Kidney capillary endothelial cell (primary cell): ENCODE measurements around the gene VSTM2A.
"Not testable (repeated sequence)": the region's sequence is repeated elsewhere in the genome, so short reads cannot be mapped to it uniquely, and the experiment has no call there.

Experiments used
- DNase-seq: peaks from one replicate; pipeline ENCODE4 v3.0.0-alpha.2; 2018; ENCODE audit warnings: low spot score

The VSTM2A gene, protein sequence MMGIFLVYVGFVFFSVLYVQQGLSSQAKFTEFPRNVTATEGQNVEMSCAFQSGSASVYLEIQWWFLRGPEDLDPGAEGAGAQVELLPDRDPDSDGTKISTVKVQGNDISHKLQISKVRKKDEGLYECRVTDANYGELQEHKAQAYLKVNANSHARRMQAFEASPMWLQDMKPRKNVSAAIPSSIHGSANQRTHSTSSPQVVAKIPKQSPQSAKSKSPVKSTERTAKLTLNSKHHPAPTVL

DNA sequence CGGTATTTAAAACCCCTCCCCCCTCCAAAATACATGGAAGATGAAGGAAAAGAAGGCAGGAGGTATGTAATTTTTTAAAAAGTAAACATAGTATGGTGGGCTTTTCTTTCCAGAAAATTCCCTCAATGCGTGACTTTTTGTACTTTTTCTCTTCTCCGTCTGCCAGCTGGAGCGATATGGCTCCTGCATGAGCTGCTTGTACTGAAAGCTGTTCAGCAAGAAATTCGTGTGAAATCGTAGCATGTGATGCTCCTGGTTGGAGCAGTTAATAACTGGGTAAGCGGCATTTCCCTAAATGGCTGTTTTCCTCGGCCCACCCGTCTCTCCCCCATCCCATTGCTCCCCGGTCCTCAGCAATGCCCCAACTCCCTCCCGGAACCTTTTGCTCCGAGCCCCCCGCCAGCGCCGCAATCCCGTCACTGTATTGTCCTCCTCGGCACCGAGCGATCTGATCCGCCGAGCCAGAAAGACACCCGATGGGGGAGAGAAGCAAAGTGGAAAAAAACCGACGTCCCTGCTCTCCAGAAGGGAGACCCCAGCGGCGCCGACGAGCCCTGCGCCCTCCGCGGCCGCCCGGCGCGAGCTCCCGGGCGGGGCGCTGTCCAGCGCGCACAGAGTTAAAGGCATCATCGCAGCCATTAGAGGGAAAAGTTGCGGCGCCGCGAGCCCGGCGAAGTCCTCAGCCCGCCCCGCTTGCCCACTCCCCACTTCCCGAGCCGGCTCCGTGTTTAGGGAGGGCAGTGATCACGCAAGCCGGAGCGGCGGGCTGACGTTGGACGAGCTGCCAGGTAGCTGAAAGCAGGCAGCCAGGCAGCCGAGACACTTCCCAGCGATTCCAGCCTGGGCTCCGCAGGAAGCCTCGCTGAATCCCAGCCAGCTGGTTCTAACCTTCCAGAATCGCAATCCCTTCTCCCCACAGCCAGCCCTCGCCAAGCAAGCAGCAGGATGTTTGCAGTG, at the start of gene VSTM2A:
VSTM2A (plus strand) TSS at position 707 of the 957 bp plus-strand sequence. CDS start 356 bp downstream, outside the sequence.
- no peak for DNase-seq

GRCh38 chr7:54504531-54504930, 37.6 kb upstream of the VSTM2A start:
- not testable (repeated sequence) for DNase-seq

DNA sequence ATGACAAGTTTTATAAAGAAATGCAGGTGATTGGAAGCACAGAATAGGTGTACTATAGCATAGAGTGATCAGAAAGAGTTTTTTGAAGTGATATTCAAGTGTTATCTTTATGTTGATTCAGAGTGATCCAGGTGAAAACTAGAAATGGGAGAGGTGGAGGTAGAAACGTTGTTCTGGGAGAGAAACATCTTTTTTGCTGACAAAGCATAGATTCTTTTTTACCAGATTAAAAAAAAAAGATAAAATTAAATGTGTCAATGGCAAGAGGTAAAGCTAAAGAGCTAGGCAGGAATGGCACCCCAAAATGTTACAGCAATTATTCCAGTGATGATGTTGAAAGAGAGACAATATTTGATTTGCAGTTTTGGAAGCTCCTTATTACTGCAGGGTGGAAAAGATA, 12.6 kb upstream of the VSTM2A start:
- no peak for DNase-seq

- DNase-seq: no peak
Measured at GRCh38 chr7:54538122-54538521, 4.1 kb upstream of the VSTM2A start.

DNA sequence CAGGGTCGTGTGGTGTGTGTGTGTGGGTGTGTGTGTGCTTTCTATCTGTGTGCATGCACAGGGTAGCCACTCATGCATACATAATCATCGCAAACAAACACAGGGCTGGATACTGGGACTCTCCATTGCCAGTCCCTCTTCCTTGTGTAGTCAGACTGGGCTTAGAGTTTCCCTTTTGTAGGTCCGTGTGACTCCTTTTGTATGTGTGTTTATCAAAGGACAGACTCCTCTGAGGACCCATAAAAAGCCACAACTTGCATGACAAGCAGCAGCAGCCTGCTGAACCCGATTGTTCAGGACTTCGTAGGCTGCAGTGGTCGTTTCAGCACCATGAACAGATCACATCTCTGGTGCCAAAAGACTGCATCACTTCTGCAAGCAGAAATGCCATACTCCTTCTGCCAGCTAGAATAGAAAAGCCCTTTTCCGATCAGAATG, 895 bp downstream of the VSTM2A start:
- no peak for DNase-seq

- no peak for DNase-seq
Measured at GRCh38 chr7:54544149-54544526, 2.0 kb downstream of the VSTM2A start.

GRCh38 chr7:54544527-54545240, 2.5 kb downstream of the VSTM2A start:
- no peak for DNase-seq

DNA sequence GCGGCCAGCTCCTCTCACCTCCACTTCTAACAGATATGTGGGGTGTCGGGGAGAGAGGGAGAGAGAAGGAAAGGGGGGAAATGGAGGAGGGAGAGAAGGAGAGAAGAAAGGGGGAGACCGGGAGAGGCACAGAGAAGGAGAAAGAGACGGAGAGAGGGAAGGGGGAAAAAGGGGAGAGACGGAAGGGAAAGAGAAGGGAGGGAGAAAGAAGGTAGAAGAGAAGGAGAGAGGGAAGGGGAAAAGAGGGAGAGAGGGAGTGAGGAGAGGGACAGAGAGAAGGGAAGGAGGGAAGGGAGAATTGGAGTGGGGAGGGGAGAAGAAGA, 3.0 kb downstream of the VSTM2A start:
- no peak for DNase-seq

DNA sequence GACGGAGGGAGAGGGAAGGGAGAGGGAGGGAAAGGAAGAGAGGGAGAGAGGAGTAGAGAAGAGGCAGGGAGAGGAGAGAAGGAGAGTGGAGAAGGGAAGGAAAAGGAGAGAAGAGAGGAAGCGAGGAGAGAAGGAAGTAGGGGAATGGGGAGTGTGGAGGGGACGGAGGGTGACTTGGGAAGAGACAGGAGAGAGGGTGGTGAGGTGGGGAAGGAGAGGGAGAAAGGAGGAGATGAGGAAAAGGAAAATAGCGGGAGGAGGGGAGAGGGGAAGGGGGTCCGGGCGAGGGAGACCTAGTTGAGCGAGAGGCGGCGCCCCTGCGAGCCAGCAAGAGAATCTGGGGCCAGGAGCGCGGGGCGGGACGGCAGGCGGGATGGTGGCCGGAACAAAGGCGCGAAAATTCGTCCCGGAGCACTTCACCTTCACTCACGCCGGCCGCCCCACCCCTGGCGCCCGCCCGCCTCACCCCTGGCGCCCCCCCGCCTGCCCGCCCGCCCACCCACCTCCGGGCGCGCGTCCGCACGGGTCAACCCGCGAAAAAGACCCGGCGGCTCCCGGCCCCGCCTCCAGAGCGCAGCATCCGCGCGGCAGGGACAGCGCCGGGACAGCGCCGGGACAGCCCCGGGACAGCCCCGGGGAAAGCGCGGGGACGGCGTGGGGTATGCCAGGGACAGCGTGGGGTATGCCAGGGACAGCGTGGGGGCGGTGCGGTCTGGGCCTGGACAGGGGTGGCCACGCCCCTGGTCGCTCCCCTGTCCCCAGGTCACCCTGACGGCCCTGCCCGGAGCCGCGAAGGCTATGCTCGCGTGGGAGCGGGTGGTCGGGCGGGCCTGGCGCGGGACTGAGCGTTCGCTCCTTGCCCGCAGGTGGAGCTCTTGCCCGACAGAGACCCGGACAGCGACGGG, 4.2 kb downstream of the VSTM2A start:
- DNase-seq: no peak

DNA sequence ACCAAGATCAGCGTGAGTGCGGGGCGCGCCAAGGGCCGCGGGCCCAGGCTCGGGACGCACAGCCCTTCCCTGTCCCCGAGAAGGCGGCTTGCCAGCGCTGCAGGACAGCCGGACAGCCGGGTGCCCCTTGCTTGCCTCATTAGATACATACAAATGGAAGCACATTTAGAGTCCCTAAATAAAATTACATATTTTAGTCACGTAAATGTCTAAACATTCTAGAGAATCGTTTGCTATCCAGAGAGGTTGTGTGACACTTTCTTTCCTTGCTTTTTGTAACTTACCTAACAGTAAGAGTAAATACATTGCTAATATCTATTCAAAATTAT, 4.8 kb downstream of the VSTM2A start:
- DNase-seq: no peak

GRCh38 chr7:54550471-54550870, 8.3 kb downstream of the VSTM2A start:
- DNase-seq: no peak

- no peak for DNase-seq
Measured at GRCh38 chr7:54556121-54556520, 13.9 kb downstream of the VSTM2A start.

- DNase-seq: peak; percentile 44
Measured at GRCh38 chr7:54559401-54559800, 17.2 kb downstream of the VSTM2A start.

DNA sequence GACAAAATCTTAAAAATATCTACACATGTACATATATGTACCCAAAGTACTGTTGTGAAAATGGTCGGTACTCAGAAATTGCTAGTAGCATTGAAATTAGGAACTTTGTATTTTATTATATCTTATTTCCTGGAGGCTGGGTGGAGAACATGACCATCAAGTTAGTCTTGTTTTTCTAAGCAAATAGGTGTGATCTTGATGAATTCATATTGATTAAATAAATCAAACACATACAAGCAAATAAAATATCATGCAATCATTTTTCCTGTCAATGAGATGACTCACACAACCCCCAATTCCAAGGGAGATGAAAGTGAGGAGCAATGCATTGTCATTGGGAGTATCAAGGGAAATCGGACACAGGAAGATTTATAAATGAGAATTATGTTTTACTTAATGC, 18.0 kb downstream of the VSTM2A start:
- no peak for DNase-seq

DNA sequence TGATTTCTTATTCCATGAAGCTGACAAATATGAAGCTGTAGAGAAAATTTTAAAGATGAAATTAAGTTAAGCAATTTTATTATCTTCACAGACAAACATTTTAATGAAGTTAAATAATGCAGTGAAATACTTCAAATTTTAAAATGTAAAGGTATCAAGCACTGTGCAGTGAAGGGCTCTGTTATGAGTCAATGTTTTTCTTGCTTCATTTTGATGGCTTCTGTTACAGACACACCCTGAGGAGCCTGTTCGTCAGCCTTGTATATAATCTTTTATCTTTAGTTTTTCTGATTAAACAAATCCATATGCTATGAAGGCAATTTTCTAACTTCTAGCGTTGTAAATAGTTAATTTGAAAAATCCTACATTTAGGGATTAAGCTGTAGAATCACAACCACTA, 18.5 kb downstream of the VSTM2A start:
- DNase-seq: no peak

GRCh38 chr7:54563329-54563916, 21.2 kb downstream of the VSTM2A start:
- DNase-seq: no peak

GRCh38 chr7:54565432-54565831, 23.3 kb downstream of the VSTM2A start:
- DNase-seq: no peak

GRCh38 chr7:54581511-54581910, 39.3 kb downstream of the VSTM2A start:
- peak; percentile 4 for DNase-seq

- no peak for DNase-seq
Measured at GRCh38 chr7:54591404-54592386, 49.5 kb downstream of the VSTM2A start.

- DNase-seq: no peak
Measured at GRCh38 chr7:54596747-54597146, 54.6 kb downstream of the VSTM2A start.
